DOHH2 (cell line): ENCODE data around the gene SET.

ENCODE experiments used
- H3F3A ChIP-seq: fragments of 200-600 bp; sonication (generic), shearing (Covaris generic); 2 replicates; pipeline ENCODE4 v1.6.0; 2016; ENCODE audit warnings: antibody characterized with exemption, mild to moderate bottlenecking; ENCODE audit not compliant: control insufficient read depth, insufficient read depth
- H3K27ac ChIP-seq: fragments of 200-600 bp; sonication (generic); 2 replicates; pipeline ENCODE4 v1.5.1; 2014; ENCODE audit warnings: low read depth, mild to moderate bottlenecking, low read length, moderate library complexity
- H3K27me3 ChIP-seq: fragments of 200-600 bp; sonication (generic); 2 replicates; pipeline ENCODE4 v1.6.1; 2014; ENCODE audit warnings: mild to moderate bottlenecking, low read length, mixed read lengths; ENCODE audit not compliant: control insufficient read depth
- H3K36me3 ChIP-seq: fragments of 200-600 bp; sonication (generic); 2 replicates; pipeline ENCODE4 v1.6.1; 2014; ENCODE audit warnings: mild to moderate bottlenecking, low read length, moderate library complexity, mixed read lengths; ENCODE audit not compliant: control insufficient read depth
- H3K4me1 ChIP-seq: fragments of 200-600 bp; sonication (generic); 2 replicates; pipeline ENCODE4 v1.6.1; 2014; ENCODE audit warnings: mild to moderate bottlenecking, low read length, mixed read lengths; ENCODE audit not compliant: control insufficient read depth
- H3K4me2 ChIP-seq: fragments of 200-600 bp; sonication (generic); 2 replicates; pipeline ENCODE4 v1.6.0; 2014; ENCODE audit warnings: mild to moderate bottlenecking, low read length, moderate library complexity
- H3K4me3 ChIP-seq: fragments of 200-600 bp; sonication (generic); 2 replicates; pipeline ENCODE4 v1.5.1; 2014; ENCODE audit warnings: mild to moderate bottlenecking, low read length, mixed read lengths
- H3K79me2 ChIP-seq: fragments of 200-600 bp; sonication (generic); 2 replicates; pipeline ENCODE4 v1.6.1; 2014; ENCODE audit warnings: mild to moderate bottlenecking, low read length, mixed read lengths; ENCODE audit not compliant: control insufficient read depth
- H3K9me2 ChIP-seq: fragments of 200-600 bp; sonication (generic); replicated peaks from 2 replicates; pipeline ENCODE4 v1.6.1; 2014; ENCODE audit warnings: mild to moderate bottlenecking, low read length, mixed read lengths; ENCODE audit not compliant: control insufficient read depth
- H3K9me3 ChIP-seq: fragments of 200-600 bp; sonication (generic); 2 replicates; pipeline ENCODE4 v1.6.1; 2014; ENCODE audit warnings: antibody characterized with exemption, low read length, mixed read lengths; ENCODE audit not compliant: control insufficient read depth, insufficient read depth
- H4K20me1 ChIP-seq: fragments of 200-600 bp; sonication (generic); 2 replicates; pipeline ENCODE4 v1.6.0; 2014; ENCODE audit warnings: low read depth, mild to moderate bottlenecking, antibody characterized with exemption, low read length, moderate library complexity; ENCODE audit not compliant: control insufficient read depth, insufficient read depth
- EZH2phosphoT487 ChIP-seq: fragments of 200-600 bp; sonication (generic); IDR thresholded peaks from 2 replicates; pipeline ENCODE4 v1.6.1; 2017; ENCODE audit warnings: borderline replicate concordance, mild to moderate bottlenecking, antibody characterized with exemption, low read length, moderate library complexity, mixed read lengths
- TF ChIP-seq, protein P1 (sequence below): fragments of 200-600 bp; sonication (generic); IDR thresholded peaks from one replicate; pipeline ENCODE4 v1.5.1; 2014; ENCODE audit warnings: antibody characterized with exemption, mild to moderate bottlenecking, low read depth, low read length; ENCODE audit not compliant: poor library complexity, severe bottlenecking

Gene SET

DNA sequence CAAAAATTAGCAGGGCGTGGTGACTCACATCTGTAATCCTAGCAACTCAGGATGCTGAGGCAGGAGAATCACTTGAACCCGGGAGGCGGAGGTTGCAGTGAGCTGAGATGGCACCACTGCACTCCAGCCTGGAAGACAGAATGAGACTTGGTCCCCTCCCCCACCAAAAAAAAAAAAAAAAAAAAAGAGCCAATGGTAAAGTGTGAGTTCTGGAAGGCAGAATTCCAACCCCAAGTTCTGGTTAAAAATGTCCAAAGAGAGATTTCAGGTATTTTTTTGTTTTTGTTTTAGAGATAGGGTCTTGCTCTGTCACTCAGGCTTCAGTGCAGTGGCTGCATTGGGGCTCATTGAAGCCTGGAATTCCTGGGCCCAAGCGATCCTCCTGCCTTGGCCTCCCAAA is 1.6 kb upstream of the SET start:
- H3K27ac ChIP-seq, result peak overlapping the region; percentile 75; the same call in 1 of the 2 replicates
- peaks cover 92% of the 10 kb centered on the region for H3K79me2 ChIP-seq
- no peaks in the 10 kb centered on the region for H3K27me3 ChIP-seq
- TF ChIP-seq, protein P1, sequence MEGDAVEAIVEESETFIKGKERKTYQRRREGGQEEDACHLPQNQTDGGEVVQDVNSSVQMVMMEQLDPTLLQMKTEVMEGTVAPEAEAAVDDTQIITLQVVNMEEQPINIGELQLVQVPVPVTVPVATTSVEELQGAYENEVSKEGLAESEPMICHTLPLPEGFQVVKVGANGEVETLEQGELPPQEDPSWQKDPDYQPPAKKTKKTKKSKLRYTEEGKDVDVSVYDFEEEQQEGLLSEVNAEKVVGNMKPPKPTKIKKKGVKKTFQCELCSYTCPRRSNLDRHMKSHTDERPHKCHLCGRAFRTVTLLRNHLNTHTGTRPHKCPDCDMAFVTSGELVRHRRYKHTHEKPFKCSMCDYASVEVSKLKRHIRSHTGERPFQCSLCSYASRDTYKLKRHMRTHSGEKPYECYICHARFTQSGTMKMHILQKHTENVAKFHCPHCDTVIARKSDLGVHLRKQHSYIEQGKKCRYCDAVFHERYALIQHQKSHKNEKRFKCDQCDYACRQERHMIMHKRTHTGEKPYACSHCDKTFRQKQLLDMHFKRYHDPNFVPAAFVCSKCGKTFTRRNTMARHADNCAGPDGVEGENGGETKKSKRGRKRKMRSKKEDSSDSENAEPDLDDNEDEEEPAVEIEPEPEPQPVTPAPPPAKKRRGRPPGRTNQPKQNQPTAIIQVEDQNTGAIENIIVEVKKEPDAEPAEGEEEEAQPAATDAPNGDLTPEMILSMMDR, result no peak
- TF ChIP-seq EZH2phosphoT487, result no peak
- peaks cover 57% of the 10 kb centered on the region for H3K4me1 ChIP-seq
- H3K4me2 ChIP-seq, result peak overlapping the region; percentile 87
- peaks cover 43% of the 10 kb centered on the region for H3F3A ChIP-seq
- H3K4me3 ChIP-seq, result peak overlapping the region; percentile 93
- no peaks in the 10 kb centered on the region for H3K9me2 ChIP-seq
- H3K9me3 ChIP-seq, result no peaks in the 10 kb centered on the region
- H4K20me1 ChIP-seq, result peaks cover 29% of the 10 kb centered on the region
- peaks cover 72% of the 10 kb centered on the region for H3K36me3 ChIP-seq

DNA sequence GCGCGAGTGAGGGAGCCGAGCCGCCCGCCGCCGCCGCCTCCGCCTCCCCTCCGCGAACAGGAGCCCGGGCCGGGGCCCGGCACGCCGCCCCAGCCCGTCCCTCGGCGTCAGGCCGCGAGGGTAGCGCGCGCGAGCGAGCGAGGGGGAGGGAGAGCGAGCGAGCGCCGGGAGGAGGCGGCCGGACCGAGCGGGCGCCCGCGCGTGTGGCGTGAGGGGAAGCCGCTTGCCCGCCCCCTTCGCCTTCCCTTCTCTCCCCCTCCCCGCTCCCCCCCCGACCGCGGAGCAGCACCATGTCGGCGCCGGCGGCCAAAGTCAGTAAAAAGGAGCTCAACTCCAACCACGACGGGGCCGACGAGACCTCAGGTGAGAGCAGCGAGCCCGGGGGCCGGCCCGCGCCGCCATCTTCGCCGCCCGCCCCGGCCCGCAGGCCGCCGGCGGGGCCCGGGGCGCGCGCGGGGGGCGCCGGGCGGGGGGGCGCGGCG is 312 bp downstream of the SET start:
- Histone ChIP-seq H3K9me3 (no peaks in the 10 kb centered on the region), H3F3A (peaks cover 51% of the 10 kb centered on the region), H3K36me3 (peaks cover 79% of the 10 kb centered on the region), H3K27me3 (no peaks in the 10 kb centered on the region), H3K27ac (peak overlapping the region; percentile 59), H3K4me2 (peak overlapping the region; percentile 28; the same call in 1 of the 2 replicates), H3K9me2 (no peaks in the 10 kb centered on the region), H4K20me1 (peaks cover 33% of the 10 kb centered on the region), H3K4me3 (peak overlapping the region; percentile 71), H3K4me1 (peaks cover 48% of the 10 kb centered on the region), H3K79me2 (peaks cover 82% of the 10 kb centered on the region)
- no peak for TF ChIP-seq EZH2phosphoT487
- TF ChIP-seq, protein P1, result no peak

GRCh38 chr9:128689820-128690683 is 1.0 kb downstream of the SET start:
- Histone ChIP-seq H3K79me2 (peaks cover 75% of the 10 kb centered on the region), H4K20me1 (peaks cover 32% of the 10 kb centered on the region)

More at GRCh38 chr9:128689820-128690683, 1.0 kb downstream of the SET start:
- Histone ChIP-seq H3K36me3 (peaks cover 75% of the 10 kb centered on the region), H3K4me2 (peak overlapping the region; percentile 97), H3K9me2 (no peaks in the 10 kb centered on the region), H3F3A (peaks cover 51% of the 10 kb centered on the region), H3K27me3 (no peaks in the 10 kb centered on the region), H3K4me3 (peak overlapping the region; percentile 99), H3K4me1 (peaks cover 43% of the 10 kb centered on the region), H3K27ac (peak overlapping the region; percentile 69), H3K9me3 (no peaks in the 10 kb centered on the region)
- TF ChIP-seq EZH2phosphoT487, result no peak
- TF ChIP-seq, protein P1, result no peak
